HG03103 (cell line): Measurements from ENCODE around the gene DLK2.
A peak's percentile ranks its signal among the peaks of the same experiment; 100 is the strongest.
"Not testable (repeated sequence)": the region's sequence is repeated elsewhere in the genome, so short reads cannot be mapped to it uniquely, and the experiment has no call there.

ENCODE experiments used
- ATAC-seq: cut with Tn5 transposase; IDR thresholded peaks from one replicate; pipeline ENCODE4 v1.9.1; 2021; ENCODE audit warnings: low read depth; ENCODE audit not compliant: unreplicated experiment

Gene DLK2

GRCh38 chr6:43432009-43432945, 23.1 kb downstream of the DLK2 start:
- ATAC-seq: no peak

- ATAC-seq: no peak
These were observed 26.5 kb downstream of the DLK2 start for GRCh38 chr6:43428874-43429273.

- no peak for ATAC-seq
These were observed 27.2 kb downstream of the DLK2 start for GRCh38 chr6:43428112-43428570.

GRCh38 chr6:43427406-43428111, 27.8 kb downstream of the DLK2 start, which contains the start of gene ABCC10:
Gene ABCC10, plus strand, starts transcription at chr6:43427541. Its CDS starts 438 bp downstream, at chr6:43427979.
- ATAC-seq: peak; percentile 88

GRCh38 chr6:43426928-43427405, 28.4 kb downstream of the DLK2 start:
- no peak for ATAC-seq

- not testable (repeated sequence) for ATAC-seq
These were observed 30.3 kb downstream of the DLK2 start for GRCh38 chr6:43425083-43425482.

- ATAC-seq: no peak
These were observed 33.5 kb downstream of the DLK2 start for GRCh38 chr6:43421831-43422230.

GRCh38 chr6:43420012-43420709, 35.2 kb downstream of the DLK2 start:
- no peak for ATAC-seq

GRCh38 chr6:43416935-43417334, 38.4 kb downstream of the DLK2 start:
- ATAC-seq: no peak

GRCh38 chr6:43415275-43415674, 40.1 kb downstream of the DLK2 start:
- ATAC-seq: not testable (repeated sequence)

- ATAC-seq: no peak
These were observed 42.3 kb downstream of the DLK2 start for GRCh38 chr6:43413002-43413401.

GRCh38 chr6:43412541-43412940, 42.8 kb downstream of the DLK2 start:
- no peak for ATAC-seq

GRCh38 chr6:43410776-43411175, 44.6 kb downstream of the DLK2 start:
- ATAC-seq: not testable (repeated sequence)

GRCh38 chr6:43408259-43408658, 47.1 kb downstream of the DLK2 start:
- no peak for ATAC-seq

- ATAC-seq: no peak
These were observed 48.1 kb downstream of the DLK2 start for GRCh38 chr6:43407296-43407695.

- ATAC-seq: no peak
These were observed 50.0 kb downstream of the DLK2 start for GRCh38 chr6:43405354-43405753.

GRCh38 chr6:43402820-43403219, 52.5 kb downstream of the DLK2 start:
- ATAC-seq: no peak

- ATAC-seq: no peak
These were observed 53.6 kb downstream of the DLK2 start for GRCh38 chr6:43401730-43402129.
